ENCODE data around the gene ORM1. TPM values are rescaled to one million over a fixed set of nuclear protein-coding genes. Genes with fewer than 3 reads are reported as not detected.

ORM1 gene
- total and polyA plus RNA-seq, 2 donors (not counting 1 experiment from before 2014, with no cell fraction given): not detected

DNA sequence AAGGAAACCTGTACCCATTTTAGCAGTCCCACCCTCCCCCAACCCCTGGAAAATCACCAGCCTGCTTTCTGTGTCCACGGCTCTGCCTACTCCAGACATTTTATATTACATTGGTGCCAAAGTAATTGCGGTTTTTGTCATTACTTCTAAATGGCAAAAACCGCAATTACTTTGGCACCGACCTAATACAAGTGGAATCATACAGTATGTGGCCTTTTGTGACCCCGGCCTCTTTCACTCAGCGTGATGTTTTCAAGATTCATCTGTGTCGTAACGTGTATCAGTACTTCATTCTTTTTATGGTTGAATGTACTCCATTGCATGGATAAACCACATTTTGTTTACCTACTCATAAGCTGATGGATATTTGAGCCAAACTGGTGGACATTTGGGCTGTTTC lies 9.7 kb upstream of the ORM1 start:
- Histone ChIP-seq H3K36me3 (ENCODE audit: control insufficient read depth, insufficient read depth, low read length) (no peaks in the 10 kb centered on the region), H4K20me1 (ENCODE audit: control insufficient read depth, extremely low read depth, insufficient read depth, low read length) (no peaks in the 10 kb centered on the region), H3K4me3 (replicated peaks in 1 of 4; ENCODE audit: control extremely low read depth in 1 of 4, insufficient read depth in 1 of 4, low read depth in 3 of 4, low read length in 4 of 4) (no peak overlapping the region), H3K9ac (ENCODE audit: insufficient read depth, low read length) (no peak overlapping the region), H3K79me2 (ENCODE audit: control insufficient read depth, insufficient read depth, low read length) (no peaks in the 10 kb centered on the region), H3K4me2 (ENCODE audit: extremely low read depth, insufficient read depth, low read length) (no peak overlapping the region), H2AFZ (ENCODE audit: low read length) (no peak overlapping the region), H3K4me1 (ENCODE audit: control insufficient read depth, extremely low read depth, insufficient read depth, low read length) (no peaks in the 10 kb centered on the region), H3K9me3 (ENCODE audit: control insufficient read depth, insufficient read depth, low read depth, low read length) (no peaks in the 10 kb centered on the region), H3K27me3 (ENCODE audit: control insufficient read depth, insufficient read depth, low read length) (peaks cover 2% of the 10 kb centered on the region), H3K27ac (ENCODE audit: insufficient read depth, low read length) (no peak overlapping the region)
- TF ChIP-seq EZH2 (IDR thresholded peaks at IDR 0.05; ENCODE audit: low read length, missing control alignments): no peak
- TF ChIP-seq, protein P1, sequence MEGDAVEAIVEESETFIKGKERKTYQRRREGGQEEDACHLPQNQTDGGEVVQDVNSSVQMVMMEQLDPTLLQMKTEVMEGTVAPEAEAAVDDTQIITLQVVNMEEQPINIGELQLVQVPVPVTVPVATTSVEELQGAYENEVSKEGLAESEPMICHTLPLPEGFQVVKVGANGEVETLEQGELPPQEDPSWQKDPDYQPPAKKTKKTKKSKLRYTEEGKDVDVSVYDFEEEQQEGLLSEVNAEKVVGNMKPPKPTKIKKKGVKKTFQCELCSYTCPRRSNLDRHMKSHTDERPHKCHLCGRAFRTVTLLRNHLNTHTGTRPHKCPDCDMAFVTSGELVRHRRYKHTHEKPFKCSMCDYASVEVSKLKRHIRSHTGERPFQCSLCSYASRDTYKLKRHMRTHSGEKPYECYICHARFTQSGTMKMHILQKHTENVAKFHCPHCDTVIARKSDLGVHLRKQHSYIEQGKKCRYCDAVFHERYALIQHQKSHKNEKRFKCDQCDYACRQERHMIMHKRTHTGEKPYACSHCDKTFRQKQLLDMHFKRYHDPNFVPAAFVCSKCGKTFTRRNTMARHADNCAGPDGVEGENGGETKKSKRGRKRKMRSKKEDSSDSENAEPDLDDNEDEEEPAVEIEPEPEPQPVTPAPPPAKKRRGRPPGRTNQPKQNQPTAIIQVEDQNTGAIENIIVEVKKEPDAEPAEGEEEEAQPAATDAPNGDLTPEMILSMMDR (conservative IDR thresholded peaks at IDR 0.05 in 1 of 2, IDR thresholded peaks at IDR 0.05 in 1 of 2; ENCODE audit: low read depth in 1 of 2, low read length in 2 of 2): no peak
- DNase-seq (ENCODE audit: low read depth in 2 of 2): no peak

- Histone ChIP-seq H3K4me2 (ENCODE audit: extremely low read depth, insufficient read depth, low read length) (no peak overlapping the region), H3K27ac (ENCODE audit: insufficient read depth, low read length) (no peak overlapping the region), H3K9me3 (ENCODE audit: control insufficient read depth, insufficient read depth, low read depth, low read length) (no peaks in the 10 kb centered on the region), H3K27me3 (ENCODE audit: control insufficient read depth, insufficient read depth, low read length) (peaks cover 5% of the 10 kb centered on the region), H3K36me3 (ENCODE audit: control insufficient read depth, insufficient read depth, low read length) (no peaks in the 10 kb centered on the region), H4K20me1 (ENCODE audit: control insufficient read depth, extremely low read depth, insufficient read depth, low read length) (no peaks in the 10 kb centered on the region), H3K9ac (ENCODE audit: insufficient read depth, low read length) (no peak overlapping the region), H2AFZ (ENCODE audit: low read length) (no peak overlapping the region), H3K4me3 (replicated peaks in 1 of 4; ENCODE audit: control extremely low read depth in 1 of 4, insufficient read depth in 1 of 4, low read depth in 3 of 4, low read length in 4 of 4) (no peak overlapping the region), H3K79me2 (ENCODE audit: control insufficient read depth, insufficient read depth, low read length) (no peaks in the 10 kb centered on the region), H3K4me1 (ENCODE audit: control insufficient read depth, extremely low read depth, insufficient read depth, low read length) (no peaks in the 10 kb centered on the region)
- DNase-seq (ENCODE audit: low read depth in 2 of 2): no peak
- no peak for TF ChIP-seq EZH2 (IDR thresholded peaks at IDR 0.05; ENCODE audit: low read length, missing control alignments)
- TF ChIP-seq, protein P1 (conservative IDR thresholded peaks at IDR 0.05 in 1 of 2, IDR thresholded peaks at IDR 0.05 in 1 of 2; ENCODE audit: low read depth in 1 of 2, low read length in 2 of 2): no peak
These were observed 8.5 kb upstream of the ORM1 start for GRCh38 chr9:114314256-114314867.

DNA sequence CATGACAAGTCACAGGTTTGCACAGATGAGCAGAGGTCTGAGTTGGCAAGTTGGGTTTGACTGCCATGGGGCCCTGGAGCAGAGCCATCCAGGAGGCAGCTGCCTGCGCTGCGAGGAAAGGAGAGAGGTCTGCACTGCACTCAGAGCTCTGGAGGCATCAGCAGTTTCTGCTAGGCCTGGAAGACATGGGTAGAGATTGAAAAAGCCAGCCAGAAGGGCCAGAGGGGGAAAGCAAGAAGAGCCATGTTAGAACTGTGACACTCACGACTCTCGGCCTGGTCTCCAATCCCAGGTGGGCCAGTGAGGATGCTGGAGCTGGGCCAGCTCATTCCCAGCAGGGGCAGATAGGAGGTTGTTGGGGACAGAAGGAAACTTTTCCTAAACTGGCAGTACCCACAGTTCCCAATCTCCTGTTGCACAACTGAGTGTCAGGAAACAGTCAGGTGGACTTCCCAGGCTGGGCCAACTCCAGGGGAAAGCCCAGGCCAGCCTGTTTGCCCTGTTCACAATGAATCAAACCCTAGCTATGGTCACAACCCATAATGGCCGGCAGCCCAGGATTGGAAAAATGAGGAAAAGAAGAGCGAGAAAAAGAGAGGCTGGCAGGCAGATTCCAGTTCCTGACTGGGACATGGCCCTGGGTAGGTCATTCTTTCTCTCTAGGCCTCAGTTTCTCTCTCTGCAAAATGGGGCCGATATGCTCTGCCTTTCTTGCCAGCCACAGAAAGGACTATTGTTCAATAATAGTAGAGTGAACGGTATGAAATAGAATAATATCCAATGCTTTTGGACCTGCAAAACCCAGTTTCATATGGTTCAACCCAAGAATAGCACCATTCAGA lies 7.8 kb upstream of the ORM1 start:
- Histone ChIP-seq H3K9me3 (ENCODE audit: control insufficient read depth, insufficient read depth, low read depth, low read length) (no peaks in the 10 kb centered on the region), H3K9ac (ENCODE audit: insufficient read depth, low read length) (no peak overlapping the region), H3K4me3 (replicated peaks in 1 of 4; ENCODE audit: control extremely low read depth in 1 of 4, insufficient read depth in 1 of 4, low read depth in 3 of 4, low read length in 4 of 4) (no peak overlapping the region), H2AFZ (ENCODE audit: low read length) (no peak overlapping the region), H4K20me1 (ENCODE audit: control insufficient read depth, extremely low read depth, insufficient read depth, low read length) (no peaks in the 10 kb centered on the region), H3K79me2 (ENCODE audit: control insufficient read depth, insufficient read depth, low read length) (no peaks in the 10 kb centered on the region), H3K4me1 (ENCODE audit: control insufficient read depth, extremely low read depth, insufficient read depth, low read length) (no peaks in the 10 kb centered on the region), H3K27ac (ENCODE audit: insufficient read depth, low read length) (no peak overlapping the region), H3K36me3 (ENCODE audit: control insufficient read depth, insufficient read depth, low read length) (no peaks in the 10 kb centered on the region), H3K4me2 (ENCODE audit: extremely low read depth, insufficient read depth, low read length) (no peak overlapping the region), H3K27me3 (ENCODE audit: control insufficient read depth, insufficient read depth, low read length) (peaks cover 5% of the 10 kb centered on the region)
- TF ChIP-seq, protein P1 (conservative IDR thresholded peaks at IDR 0.05 in 1 of 2, IDR thresholded peaks at IDR 0.05 in 1 of 2; ENCODE audit: low read depth in 1 of 2, low read length in 2 of 2): no peak
- TF ChIP-seq EZH2 (IDR thresholded peaks at IDR 0.05; ENCODE audit: low read length, missing control alignments): no peak
- DNase-seq (ENCODE audit: low read depth in 2 of 2): no peak
